ENCODE measurements around the gene PIWIL4.
A peak's percentile ranks its signal among the peaks of the same experiment; 100 is the strongest.

PIWIL4 gene

DNA sequence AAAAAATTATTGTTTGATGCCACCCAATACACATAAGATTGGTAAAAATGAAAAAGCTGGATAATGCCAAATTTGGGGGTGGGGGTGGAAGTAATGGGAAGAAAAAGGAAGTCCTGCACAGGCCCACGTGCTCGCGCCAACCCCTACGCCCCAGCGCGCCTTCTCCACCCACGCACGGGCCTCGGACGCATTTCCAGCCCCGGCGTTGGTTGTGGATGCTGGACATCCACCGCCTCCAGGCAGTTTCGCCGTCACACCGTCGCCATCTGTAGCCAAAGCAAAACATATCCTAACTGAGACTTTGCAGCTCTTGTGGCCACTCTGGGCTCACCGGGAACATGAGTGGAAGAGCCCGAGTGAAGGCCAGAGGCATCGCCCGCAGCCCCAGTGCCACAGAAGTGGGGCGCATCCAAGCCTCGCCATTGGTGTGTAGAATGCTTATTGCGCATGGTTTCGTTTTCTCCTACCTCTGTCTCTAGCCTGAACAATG lies at the start of gene PIWIL4:
PIWIL4 (plus strand) TSS at position 188 of the 490 bp plus-strand sequence; CDS start at position 339, 151 bp downstream.
- DNase-seq: no peak

DNA sequence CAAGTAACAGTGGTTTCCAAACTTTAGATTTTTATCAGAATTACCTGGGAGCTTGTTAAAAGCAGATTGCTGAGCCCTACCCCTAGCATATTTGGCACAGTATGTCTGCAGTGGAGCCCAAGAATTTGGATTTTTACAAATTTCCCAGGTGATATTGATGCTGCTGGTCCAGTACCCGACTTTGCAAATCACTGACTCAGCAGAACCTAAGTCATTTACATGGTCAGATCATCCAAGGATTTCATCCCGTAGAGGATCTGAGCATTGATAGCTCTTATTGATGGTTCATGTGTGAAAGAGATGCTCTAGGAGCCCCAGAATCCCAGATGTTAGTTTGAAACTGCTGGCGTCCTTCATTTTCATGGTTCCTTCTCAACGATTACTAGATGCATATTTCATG lies 48.9 kb upstream of the PIWIL4 start:
- no peak for DNase-seq

DNA sequence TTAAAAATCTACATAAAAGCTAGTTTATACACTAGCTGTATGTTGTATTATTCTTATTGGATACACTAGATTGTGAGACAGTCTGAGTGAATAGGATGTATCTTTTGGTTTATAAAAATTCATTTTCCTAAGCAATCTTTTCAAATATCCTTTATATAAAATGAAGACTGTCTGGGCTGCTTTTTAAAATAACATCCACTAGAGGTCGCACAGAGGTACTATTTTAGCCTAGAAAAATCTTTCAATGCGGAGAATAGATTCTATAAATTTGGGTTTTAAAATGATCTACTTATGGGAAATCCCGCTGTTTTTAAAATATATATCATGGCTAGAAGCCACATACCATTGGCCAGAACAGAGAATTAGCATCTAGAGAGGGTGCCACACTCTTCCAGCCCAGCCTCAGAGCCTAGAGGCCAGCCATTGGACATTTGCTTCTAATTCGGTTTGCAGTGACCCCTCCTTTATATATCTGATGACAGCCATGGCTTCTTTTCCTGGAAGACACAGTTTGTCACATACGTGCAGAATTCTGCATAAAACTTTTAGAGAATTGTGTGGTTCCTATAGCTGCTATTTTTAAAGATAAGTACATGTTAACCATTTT lies 47.6 kb upstream of the PIWIL4 start:
- no peak for DNase-seq

DNA sequence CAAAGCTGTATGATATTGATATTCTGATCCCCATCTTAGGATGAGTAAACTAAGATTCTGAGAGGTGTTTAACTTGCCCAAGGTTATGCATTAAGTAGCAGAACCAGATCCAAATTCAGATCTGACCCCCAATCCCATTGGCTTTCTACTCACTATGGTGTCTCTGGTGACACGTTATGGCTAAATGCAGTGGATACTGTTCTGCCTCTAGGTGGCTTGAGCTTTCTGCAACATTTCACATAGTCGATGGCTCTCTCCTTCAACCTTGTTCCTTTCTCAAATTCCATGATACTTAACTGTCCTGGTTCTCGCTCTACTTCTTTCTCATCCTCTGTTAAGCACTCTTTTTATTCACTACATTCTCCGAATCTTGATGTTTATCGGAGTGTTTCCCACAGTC lies 45.5 kb upstream of the PIWIL4 start:
- DNase-seq: no peak

DNA sequence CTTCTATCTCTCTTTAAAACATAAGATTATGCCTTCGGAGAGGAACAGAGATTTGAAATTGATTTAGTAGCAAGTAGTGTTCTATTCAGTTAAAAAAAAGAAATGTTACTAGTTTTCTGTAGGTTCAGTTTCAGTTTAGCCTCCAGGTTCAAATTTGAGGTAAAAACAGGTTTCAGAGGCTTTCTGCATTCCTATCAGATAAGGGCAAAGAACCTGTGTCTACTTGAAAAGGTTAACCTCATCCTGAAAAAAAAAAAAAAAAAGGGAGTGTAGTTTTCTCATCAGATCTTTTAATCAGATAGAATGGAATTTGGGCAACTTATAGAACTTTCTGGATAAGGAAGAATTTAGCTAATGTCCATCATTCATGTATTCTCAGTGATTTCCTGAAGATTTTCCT lies 42.8 kb upstream of the PIWIL4 start:
- DNase-seq: no peak

DNA sequence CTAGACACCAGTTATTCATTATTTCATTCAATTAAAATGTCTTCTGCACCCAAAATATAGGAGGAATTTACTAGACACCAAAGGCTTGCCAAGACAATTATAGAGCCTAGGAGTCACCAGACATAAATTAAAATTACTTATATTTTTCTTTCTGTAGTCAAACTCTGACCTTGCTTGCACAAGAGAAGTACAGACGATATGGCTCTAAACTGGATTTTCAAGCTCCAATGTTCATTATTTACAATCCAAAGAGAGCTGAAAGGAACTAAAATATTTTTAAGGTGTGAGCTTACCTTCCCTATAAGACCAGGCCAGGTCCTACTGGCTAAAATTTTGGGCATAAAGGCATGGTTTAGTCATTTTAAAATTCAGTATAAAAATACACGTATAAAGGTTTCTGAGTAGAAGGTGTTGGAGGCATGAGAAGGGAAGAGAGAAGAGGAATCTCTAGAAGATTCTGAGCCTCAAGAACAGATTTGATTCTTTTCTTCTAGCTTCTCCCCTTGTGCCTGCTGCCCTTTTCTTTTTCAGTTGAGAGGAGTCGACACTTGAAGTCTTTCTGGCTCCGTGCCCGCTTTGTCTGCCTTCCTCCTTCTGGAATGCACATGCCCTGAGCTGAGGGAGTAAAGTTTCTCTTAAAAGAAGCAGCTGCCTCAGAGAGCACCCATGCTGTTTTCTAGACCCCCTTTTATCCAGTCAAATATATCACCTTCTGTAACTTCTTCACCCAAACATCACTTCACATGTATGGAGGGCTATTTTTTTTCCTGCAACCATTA lies 41.4 kb upstream of the PIWIL4 start:
- DNase-seq: no peak

DNA sequence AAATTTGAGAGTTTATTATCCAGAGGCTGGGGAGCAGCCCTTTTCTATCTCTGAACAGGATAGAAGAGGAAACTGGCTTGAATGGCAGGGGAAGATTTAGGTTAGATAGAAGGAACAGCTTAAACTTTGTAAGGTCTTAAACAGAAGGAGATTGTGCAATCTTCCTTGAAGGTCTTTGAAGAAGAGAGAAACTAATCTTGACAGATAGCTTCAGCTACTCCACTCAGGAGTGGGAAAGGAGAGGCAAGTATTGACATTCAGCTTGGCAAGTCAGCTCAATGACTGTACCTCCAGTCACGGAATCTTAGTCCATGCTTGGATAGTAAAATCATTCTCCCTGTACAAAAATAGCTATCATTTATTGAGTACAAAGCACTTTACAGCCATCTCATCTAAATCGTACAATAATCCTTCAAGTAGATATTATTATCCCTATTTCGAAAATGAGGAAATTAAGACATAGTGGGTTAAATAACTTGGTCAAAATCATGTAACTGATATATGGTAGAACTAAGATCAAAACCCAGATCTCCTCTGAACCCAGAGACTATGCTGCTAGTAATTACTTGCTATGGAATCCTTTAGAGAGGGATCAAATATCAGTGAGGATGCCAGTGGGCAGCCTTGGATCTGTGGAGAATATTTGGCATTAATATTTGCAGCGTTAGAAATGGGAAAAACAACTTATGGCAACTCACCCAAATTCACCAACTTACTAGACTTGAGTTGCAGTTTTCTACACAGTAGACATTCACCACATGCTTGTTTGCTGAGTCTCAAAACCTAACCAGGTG lies 40.3 kb upstream of the PIWIL4 start:
- DNase-seq: no peak

DNA sequence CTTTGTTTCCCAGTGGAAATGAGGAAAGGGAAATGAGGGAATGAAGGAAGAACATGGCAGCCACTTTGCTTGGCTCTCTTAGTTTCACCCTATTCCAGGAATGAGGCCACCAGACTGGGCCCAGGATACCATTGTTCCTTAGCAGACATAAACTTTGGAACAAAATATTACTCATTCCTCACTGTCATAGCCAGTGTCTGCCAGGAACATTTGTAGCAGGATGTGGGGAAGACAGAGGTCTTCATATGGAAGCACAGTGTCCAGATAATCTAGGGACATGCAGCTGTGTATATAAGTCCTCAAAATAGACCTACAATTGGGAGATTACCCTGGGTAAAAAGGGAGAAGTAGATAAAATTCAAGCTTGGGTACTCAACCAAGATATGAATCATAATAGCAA lies 38.6 kb upstream of the PIWIL4 start:
- DNase-seq: no peak

DNA sequence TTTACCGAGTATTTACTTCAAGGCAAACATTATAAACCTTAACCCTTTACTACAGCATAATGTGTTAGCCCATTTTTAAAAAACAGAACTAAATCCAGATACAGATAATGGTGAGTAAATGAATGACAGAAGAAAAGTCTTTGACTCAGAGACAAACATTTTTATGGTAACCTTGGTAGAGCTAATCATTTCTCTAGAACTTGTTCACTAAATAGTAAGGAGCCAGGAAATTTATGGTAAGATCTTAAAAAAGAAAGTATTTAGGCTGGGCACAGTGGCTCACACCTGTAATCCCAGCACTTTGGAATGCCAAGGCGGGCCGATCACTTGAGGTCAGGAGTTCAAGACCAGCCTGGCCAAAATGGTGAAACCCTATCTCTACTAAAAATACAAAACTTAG lies 35.0 kb upstream of the PIWIL4 start:
- DNase-seq: no peak

DNA sequence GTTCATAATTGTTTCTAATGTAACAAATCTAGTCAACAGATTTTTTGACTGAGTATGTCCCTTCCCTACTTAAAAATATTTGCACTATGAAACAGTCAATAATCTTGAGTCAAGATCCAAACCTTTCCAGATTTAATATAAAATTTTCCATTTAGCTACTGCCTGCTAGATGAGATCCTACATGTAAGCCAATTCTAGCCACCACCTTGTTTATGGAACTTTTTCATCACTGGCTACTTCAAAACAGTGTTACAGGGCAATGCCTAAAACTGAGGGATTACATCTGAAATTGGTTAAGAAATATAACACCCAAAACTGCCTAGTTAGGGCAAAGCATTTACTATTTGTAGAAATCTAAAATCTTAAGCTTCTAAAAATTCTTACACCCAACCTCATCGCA lies 34.0 kb upstream of the PIWIL4 start:
- no peak for DNase-seq

DNA sequence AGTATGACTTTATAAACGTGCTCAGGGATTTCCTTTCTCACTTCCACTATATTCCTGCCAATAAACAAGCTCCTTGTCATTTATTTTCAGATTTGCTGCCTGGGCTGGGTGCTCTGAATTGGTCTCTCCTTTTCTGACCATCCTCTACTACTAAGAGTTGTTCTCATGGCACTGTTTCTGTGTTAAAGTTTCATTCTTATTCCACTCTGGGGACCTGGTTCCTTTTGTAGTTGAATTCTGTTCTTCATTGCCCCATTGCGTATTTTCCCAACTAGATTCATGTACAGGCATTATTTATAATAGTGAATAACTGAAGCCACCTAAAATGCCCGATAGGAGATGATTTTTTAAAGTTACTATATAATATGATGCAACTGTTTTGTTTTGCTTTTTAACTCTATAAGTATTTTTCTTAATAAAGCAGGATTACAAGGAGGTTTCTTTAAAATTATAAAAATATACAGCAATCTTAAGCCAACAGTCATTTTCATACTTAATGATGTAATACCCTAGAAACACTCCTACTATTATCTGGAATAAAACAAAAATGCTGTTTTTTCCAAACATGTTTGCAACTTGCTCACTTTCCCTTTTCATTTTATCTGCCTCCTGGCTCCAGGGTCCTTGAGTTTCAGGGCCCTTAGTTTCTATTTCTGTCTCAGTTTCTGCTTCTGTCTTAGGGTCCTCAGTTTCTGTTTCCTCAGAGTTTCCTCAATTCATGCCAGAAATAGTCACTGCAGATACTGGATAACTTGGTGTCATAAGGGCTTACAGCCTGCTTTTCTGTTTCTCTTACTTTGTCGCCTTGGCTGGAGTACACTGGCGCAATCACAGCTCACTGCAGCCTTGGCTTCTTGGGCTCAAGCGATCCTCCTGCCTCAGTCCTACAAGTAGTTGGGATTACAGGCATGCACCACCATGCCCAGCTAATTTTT lies 33.2 kb upstream of the PIWIL4 start:
- no peak for DNase-seq

DNA sequence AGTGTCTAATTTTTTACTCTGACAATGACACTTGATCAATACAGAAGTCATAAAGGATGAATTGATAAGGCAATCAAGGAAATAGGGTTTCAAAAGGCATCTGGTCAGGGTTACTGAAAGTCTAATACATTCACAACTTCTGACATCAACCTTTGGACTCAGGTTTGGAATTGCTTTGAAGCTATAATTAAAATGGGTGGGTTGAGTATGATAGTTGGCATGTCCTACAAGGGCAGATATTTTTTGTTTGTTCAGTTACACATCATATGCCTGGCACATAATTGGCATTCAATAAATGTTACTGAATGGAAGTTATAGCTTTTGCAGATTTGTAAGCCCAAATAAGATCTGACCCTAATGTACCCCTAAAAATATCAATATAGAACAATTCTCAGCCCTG lies 30.8 kb upstream of the PIWIL4 start:
- DNase-seq: no peak

DNA sequence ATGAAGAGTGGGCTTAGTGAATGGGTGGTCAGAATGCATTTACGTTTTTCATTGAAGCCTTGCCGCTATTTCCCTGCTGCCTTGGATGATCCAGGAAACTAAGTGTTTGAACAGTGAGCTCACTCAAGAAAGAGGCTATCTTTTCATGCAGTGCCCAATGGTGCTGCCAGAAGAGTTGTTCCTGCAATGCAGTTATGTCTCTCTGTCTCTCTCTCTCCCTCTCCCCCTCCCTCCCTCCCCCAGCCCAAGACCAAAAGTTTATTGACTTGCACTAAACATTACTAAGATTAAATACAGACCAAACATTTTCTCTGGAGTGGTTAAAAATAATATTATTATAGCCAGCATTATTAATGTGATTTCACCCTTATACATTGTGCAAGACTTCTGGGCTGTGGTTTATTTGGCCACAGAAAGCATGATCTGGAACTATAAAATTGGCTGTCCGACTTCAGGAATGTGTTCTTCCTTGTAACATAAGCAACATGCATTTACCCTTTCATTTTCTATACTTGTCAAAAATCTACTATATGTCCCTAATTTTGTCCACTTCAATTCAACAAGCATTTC lies 30.1 kb upstream of the PIWIL4 start:
- no peak for DNase-seq

DNA sequence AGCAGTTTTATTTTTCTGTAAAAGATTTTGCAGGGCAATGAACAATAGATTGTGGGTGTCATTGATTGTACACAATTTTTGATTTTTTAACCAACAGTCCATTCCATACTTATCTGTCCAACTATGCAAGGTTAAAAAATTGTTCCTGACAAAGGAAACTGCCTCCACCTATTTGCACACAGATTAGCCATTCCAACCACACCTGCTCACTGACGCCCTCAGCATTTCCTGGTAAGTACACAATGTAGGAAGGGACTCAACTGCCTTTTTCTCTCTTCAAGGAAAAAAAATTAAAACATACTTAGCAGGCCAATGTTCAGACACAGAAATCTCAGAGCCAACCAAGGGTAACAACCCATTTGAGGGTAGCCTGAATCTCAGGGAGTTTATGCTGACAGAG lies 27.7 kb upstream of the PIWIL4 start:
- DNase-seq: no peak

DNA sequence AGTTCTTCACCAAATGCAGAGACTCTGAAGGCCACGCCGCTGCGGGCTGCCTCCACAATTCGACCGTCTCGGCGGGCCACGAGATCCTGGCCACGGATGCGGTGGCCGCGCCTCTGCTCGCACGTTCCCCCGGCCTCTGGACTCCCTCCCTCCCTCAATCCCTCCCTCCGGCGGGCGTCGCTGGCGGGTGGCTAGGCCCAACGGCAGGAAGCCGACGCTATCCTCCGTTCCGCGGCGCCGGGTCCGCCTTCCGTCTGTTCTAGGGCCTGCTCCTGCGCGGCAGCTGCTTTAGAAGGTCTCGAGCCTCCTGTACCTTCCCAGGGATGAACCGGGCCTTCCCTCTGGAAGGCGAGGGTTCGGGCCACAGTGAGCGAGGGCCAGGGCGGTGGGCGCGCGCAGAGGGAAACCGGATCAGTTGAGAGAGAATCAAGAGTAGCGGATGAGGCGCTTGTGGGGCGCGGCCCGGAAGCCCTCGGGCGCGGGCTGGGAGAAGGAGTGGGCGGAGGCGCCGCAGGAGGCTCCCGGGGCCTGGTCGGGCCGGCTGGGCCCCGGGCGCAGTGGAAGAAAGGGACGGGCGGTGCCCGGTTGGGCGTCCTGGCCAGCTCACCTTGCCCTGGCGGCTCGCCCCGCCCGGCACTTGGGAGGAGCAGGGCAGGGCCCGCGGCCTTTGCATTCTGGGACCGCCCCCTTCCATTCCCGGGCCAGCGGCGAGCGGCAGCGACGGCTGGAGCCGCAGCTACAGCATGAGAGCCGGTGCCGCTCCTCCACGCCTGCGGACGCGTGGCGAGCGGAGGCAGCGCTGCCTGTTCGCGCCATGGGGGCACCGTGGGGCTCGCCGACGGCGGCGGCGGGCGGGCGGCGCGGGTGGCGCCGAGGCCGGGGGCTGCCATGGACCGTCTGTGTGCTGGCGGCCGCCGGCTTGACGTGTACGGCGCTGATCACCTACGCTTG lies 23.2 kb upstream of the PIWIL4 start, which contains the start of gene FUT4:
FUT4 (plus strand) TSS at position 227 of the 951 bp plus-strand sequence; CDS start at position 440, 213 bp downstream.
- peak; percentile 68 for DNase-seq

DNA sequence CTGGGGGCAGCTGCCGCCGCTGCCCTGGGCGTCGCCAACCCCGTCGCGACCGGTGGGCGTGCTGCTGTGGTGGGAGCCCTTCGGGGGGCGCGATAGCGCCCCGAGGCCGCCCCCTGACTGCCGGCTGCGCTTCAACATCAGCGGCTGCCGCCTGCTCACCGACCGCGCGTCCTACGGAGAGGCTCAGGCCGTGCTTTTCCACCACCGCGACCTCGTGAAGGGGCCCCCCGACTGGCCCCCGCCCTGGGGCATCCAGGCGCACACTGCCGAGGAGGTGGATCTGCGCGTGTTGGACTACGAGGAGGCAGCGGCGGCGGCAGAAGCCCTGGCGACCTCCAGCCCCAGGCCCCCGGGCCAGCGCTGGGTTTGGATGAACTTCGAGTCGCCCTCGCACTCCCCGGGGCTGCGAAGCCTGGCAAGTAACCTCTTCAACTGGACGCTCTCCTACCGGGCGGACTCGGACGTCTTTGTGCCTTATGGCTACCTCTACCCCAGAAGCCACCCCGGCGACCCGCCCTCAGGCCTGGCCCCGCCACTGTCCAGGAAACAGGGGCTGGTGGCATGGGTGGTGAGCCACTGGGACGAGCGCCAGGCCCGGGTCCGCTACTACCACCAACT lies 22.4 kb upstream of the PIWIL4 start:
- DNase-seq: peak; percentile 1

DNA sequence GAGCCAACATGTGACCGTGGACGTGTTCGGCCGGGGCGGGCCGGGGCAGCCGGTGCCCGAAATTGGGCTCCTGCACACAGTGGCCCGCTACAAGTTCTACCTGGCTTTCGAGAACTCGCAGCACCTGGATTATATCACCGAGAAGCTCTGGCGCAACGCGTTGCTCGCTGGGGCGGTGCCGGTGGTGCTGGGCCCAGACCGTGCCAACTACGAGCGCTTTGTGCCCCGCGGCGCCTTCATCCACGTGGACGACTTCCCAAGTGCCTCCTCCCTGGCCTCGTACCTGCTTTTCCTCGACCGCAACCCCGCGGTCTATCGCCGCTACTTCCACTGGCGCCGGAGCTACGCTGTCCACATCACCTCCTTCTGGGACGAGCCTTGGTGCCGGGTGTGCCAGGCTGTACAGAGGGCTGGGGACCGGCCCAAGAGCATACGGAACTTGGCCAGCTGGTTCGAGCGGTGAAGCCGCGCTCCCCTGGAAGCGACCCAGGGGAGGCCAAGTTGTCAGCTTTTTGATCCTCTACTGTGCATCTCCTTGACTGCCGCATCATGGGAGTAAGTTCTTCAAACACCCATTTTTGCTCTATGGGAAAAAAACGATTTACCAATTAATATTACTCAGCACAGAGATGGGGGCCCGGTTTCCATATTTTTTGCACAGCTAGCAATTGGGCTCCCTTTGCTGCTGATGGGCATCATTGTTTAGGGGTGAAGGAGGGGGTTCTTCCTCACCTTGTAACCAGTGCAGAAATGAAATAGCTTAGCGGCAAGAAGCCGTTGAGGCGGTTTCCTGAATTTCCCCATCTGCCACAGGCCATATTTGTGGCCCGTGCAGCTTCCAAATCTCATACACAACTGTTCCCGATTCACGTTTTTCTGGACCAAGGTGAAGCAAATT lies 21.7 kb upstream of the PIWIL4 start:
- no peak for DNase-seq

DNA sequence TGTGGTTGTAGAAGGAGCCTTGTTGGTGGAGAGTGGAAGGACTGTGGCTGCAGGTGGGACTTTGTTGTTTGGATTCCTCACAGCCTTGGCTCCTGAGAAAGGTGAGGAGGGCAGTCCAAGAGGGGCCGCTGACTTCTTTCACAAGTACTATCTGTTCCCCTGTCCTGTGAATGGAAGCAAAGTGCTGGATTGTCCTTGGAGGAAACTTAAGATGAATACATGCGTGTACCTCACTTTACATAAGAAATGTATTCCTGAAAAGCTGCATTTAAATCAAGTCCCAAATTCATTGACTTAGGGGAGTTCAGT lies 21.1 kb upstream of the PIWIL4 start:
- no peak for DNase-seq

DNA sequence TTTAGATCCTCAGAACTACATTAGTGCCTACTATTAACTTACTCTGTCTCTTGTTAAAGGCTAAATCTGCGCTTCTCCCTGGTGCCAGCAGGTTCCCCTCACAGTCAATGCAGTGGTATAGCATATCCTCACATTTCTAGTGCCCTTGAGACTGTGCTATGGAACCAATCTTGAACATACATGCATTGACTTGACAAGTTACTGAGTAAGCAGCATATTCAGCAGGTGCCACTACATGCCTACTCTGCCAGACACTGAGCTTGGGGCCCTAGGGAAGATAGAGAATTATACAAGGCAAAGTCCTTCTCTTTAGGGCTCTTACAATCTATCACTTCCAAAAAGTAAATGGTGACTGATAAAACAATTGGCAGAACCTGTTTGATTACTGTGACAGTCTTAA lies 20.3 kb upstream of the PIWIL4 start:
- no peak for DNase-seq

DNA sequence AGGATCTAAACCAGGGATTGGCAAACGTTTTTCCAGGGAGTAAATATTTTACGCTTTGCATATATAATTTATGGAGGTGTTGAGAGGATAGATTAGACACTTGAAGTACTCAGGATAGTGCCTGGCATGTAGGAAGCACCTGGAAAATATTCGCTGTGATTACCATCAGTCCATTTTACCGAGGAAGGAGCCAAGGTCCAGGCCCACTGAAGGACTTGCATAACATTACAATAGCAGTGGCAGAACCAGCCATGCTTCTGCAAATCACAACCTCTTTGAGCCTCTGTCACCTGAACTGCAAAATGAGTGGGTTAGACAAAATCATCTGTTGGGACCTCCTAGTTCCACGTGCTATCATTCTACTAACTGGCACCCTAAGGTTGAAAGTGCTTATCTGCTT lies 18.0 kb upstream of the PIWIL4 start:
- DNase-seq: no peak

All from stimulated activated CD4-positive, alpha-beta T cell treated with anti-CD3 and anti-CD28 coated beads, Interleukin-12 subunit alpha, Interleukin-12 subunit beta, amount 100 ng/mL, for 4 hours (primary cell).